Upper lobe of right lung (tissue), 1 donor: Measurements from ENCODE around the gene G6PC3. TPM values are rescaled to one million over a fixed set of nuclear protein-coding genes. Genes with fewer than 3 reads are reported as not detected.

Experiments
- ATAC-seq: fragments of 200-7000 bp; cut with Tn5 transposase; one replicate; pipeline ENCODE4 v1.9.1; 2020; ENCODE audit warnings: mild to moderate bottlenecking, moderate library complexity
- DNase-seq: peaks from one replicate; pipeline ENCODE4 v3.0.0-alpha.2; 2020
- H3K27ac ChIP-seq: fragments of 200-600 bp; one replicate; pipeline ENCODE4 v1.8.0; 2022
- H3K27me3 ChIP-seq: fragments of 200-600 bp; one replicate; pipeline ENCODE4 v1.8.0; 2022; ENCODE audit warnings: mild to moderate bottlenecking
- H3K36me3 ChIP-seq: fragments of 200-600 bp; one replicate; pipeline ENCODE4 v1.8.0; 2022
- H3K4me1 ChIP-seq: fragments of 200-600 bp; one replicate; pipeline ENCODE4 v1.8.0; 2022
- H3K4me3 ChIP-seq: fragments of 200-600 bp; one replicate; pipeline ENCODE4 v1.8.0; 2022; ENCODE audit warnings: mild to moderate bottlenecking
- H3K9me3 ChIP-seq: fragments of 200-600 bp; one replicate; pipeline ENCODE4 v1.8.0; 2022
- intact Hi-C: fragments of 100-400 bp; cut with DNase I; formaldehyde crosslinking; loops from one replicate; pipeline ENCODE4 v1.11.0; 2022
- total RNA-seq: library from RNA; stranded (reverse); fragmentation: NEBNext Ultra II Directional; extraction: Animal tissue kit (Norgen Biotek cat#: 25700); gene quantifications from one replicate; pipeline ENCODE4 v1.2.1, GENCODE V29; 2021
- TF ChIP-seq, protein P1 (sequence below): fragments of 200-600 bp; IDR thresholded peaks from one replicate; pipeline ENCODE4 v1.8.0; 2022; ENCODE audit warnings: antibody characterized with exemption
- donor health status: DM: no; HTN: yes; CAD: no; lungs with severe emphysema.

G6PC3 gene
- total RNA-seq, 1 donor from 2014 or later = 39.7 TPM

DNA sequence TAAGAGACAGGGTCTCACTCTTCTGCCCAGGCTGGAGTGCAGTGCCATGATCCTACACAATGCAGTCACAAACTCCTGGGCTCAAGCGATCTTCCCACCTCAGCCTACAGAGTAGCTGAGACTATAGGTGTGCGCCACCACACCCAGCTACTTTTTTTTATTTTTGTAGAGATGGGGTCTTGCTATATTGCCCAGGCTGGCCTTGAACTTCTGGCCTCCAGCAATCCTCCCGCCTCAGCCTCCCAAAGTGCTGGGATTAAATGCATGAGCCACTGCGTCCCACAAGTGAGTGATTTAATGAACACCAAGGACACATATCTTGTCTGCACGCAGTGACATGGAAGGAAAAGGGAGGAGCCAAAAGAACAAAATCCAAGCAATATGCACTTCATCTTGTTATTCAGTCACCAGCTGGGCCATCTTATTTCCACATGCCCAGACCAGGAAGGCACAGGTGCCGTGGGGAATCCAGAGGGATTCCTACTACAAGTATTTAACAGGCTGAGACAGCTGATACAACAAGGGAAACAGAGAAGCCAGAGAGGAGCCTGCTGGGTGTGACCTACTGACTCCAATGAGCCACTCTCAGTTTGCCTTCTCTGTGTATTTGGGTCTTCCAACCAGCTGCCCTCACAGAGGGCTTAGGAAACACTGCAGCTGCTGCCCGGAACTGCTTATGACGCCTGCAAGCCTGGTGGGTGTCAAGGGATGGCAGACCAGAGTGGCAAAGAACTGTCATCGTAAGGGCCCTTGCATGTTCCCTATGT lies 21.1 kb upstream of the G6PC3 start:
- H3K4me1 ChIP-seq = peaks cover 4% of the 10 kb centered on the region
- no peak for DNase-seq
- peaks cover 50% of the 10 kb centered on the region for H3K36me3 ChIP-seq

DNA sequence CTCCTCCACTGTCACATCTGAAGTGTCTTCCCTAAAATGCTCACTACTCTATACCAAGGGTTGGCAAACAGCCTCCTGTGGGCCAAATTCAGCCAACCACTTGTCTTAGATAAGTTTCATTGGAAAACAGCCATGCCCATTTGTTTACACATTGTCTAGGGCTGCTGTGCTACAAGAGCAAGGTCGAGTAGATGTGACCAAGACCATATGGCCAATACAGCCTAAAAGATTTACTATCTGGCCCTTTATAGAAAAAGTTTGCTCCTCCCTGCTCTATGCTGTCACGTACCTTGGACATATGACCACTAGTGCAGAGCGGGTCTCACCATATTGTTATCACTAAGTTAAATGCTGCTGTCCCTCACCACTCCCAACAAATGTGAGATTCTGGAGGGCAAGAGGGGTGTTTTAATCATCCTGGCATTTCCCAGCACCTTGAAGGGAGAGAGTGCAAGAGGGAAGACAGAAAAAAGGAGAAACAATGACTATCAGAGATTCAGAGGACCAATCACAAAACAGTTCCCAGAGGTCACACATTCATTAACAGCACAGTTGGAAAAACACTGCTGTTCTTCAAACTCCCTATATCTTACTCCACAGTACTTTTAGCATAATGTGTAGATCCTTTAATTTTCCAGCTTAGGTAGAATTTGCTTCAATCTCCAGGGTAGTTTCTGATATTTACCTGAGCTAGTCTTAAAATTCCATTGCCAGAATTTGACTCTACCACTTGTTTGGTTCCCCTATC lies 17.2 kb upstream of the G6PC3 start:
- Histone ChIP-seq H3K27ac (no peak overlapping the region), H3K4me3 (no peak overlapping the region), H3K27me3 (no peaks in the 10 kb centered on the region), H3K36me3 (peaks cover 65% of the 10 kb centered on the region), H3K9me3 (no peaks in the 10 kb centered on the region), H3K4me1 (no peaks in the 10 kb centered on the region)
- DNase-seq = no peak
- ATAC-seq = peak; percentile 35
- TF ChIP-seq, protein P1, sequence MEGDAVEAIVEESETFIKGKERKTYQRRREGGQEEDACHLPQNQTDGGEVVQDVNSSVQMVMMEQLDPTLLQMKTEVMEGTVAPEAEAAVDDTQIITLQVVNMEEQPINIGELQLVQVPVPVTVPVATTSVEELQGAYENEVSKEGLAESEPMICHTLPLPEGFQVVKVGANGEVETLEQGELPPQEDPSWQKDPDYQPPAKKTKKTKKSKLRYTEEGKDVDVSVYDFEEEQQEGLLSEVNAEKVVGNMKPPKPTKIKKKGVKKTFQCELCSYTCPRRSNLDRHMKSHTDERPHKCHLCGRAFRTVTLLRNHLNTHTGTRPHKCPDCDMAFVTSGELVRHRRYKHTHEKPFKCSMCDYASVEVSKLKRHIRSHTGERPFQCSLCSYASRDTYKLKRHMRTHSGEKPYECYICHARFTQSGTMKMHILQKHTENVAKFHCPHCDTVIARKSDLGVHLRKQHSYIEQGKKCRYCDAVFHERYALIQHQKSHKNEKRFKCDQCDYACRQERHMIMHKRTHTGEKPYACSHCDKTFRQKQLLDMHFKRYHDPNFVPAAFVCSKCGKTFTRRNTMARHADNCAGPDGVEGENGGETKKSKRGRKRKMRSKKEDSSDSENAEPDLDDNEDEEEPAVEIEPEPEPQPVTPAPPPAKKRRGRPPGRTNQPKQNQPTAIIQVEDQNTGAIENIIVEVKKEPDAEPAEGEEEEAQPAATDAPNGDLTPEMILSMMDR = no peak
- intact Hi-C loops = no loop called here

More for the DNA sequence above, 21.1 kb upstream of the G6PC3 start:
- Histone ChIP-seq H3K4me3 (no peak overlapping the region), H3K9me3 (no peaks in the 10 kb centered on the region), H3K27me3 (no peaks in the 10 kb centered on the region), H3K27ac (no peak overlapping the region)
- no peak for ATAC-seq
- intact Hi-C loops = no loop called here
- TF ChIP-seq, protein P1 = no peak

DNA sequence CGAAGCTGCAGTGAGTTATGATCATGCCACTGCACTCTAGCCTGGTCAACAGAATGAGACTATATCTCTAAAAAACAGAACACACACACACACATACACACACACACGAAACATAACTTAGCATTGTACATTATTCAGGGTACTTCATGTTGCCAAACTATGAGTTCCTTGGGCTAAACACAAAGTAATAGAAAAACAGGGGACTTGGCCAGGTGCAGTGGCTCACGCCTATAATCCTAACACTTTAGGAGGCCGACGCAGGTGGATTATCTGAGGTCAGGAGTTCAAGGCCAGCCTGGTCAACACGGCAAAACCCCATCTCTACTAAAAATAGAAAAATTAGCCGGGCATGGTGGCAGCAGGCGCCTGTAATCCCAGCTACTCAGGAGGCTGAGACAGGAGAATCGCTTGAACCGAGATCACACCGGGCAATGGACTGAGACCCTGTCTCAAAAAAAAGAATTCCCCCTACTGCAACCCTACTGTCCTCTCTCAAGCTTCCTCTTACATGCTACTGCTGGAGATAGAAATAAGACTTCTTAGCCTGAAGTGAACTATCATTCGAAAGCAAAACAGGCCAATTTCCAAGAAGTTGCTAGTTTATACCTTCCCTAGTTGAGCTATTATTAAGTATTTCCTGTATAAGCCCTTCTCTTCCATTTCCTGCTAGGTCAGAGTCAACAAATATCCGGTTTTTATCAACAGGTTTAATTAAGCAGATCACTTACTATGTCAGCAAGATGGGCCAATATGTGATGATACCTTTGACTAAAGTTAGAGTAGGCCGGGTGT lies 11.2 kb upstream of the G6PC3 start:
- peaks cover 4% of the 10 kb centered on the region for H3K4me1 ChIP-seq
- peaks cover 72% of the 10 kb centered on the region for H3K36me3 ChIP-seq
- no peak overlapping the region for H3K27ac ChIP-seq
- intact Hi-C loops = no loop called here
- DNase-seq (no peak), ATAC-seq (no peak)
- H3K4me3 ChIP-seq = no peak overlapping the region
- H3K9me3 ChIP-seq = no peaks in the 10 kb centered on the region
- TF ChIP-seq, protein P1 = no peak
- H3K27me3 ChIP-seq = no peaks in the 10 kb centered on the region

DNA sequence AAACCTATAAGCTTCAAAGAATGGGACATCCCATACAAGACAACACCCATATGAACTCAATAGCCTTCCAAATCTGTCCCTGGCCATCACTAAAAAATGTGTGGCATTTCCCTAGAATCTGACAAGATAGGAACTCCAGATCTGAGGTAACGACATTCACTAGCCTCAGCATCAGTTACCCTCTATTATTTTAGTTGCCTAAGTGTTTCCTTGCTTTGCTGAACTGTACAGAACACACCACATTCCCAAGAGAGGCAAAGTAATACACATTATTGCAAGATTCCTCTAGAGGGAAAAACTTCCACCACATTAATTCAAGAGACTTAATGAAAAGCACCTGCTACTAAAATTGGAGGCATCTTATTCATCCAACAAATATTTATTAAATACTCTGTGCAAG lies 9.1 kb upstream of the G6PC3 start:
- Histone ChIP-seq H3K4me1 (peaks cover 8% of the 10 kb centered on the region), H3K27me3 (no peaks in the 10 kb centered on the region)

DNA sequence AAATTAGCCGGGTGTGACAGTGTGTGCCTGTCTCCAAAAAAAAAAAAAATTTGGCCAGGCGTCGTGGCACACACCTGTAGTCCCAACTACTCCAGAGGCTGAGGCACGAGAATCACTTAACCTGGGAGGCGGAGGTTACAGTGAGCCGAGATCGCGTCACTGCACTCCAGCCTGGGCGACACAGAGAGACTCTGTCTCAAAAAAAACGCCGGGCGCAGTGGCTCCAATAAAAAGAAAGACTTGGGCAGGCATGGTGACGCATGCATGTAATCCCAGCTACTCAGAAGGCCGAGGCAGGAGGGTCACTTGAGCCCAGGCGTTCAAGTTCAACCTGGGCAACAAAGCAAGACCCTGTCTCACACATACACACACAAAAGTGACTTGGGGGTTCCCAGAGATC lies 7.7 kb upstream of the G6PC3 start:
- TF ChIP-seq, protein P1 = no peak
- no peak overlapping the region for H3K27ac ChIP-seq
- no peak for ATAC-seq
- peaks cover 59% of the 10 kb centered on the region for H3K36me3 ChIP-seq
- intact Hi-C loops = no loop called here
- peaks cover 19% of the 10 kb centered on the region for H3K4me1 ChIP-seq
- H3K9me3 ChIP-seq = no peaks in the 10 kb centered on the region
- no peaks in the 10 kb centered on the region for H3K27me3 ChIP-seq
- no peak overlapping the region for H3K4me3 ChIP-seq
- DNase-seq = no peak

More for the DNA sequence above, 9.1 kb upstream of the G6PC3 start:
- intact Hi-C loops = no loop called here
- TF ChIP-seq, protein P1 = no peak
- no peak for ATAC-seq
- Histone ChIP-seq H3K36me3 (peaks cover 63% of the 10 kb centered on the region), H3K9me3 (no peaks in the 10 kb centered on the region), H3K27ac (no peak overlapping the region), H3K4me3 (no peak overlapping the region)
- no peak for DNase-seq
